ENCODE results near the gene DTNB. TPM values are rescaled to one million over a fixed set of nuclear protein-coding genes. Genes with fewer than 3 reads are reported as not detected.

The DTNB gene
- total RNA-seq, 1 experiment from 2014 or later: 2.6 TPM

DNA sequence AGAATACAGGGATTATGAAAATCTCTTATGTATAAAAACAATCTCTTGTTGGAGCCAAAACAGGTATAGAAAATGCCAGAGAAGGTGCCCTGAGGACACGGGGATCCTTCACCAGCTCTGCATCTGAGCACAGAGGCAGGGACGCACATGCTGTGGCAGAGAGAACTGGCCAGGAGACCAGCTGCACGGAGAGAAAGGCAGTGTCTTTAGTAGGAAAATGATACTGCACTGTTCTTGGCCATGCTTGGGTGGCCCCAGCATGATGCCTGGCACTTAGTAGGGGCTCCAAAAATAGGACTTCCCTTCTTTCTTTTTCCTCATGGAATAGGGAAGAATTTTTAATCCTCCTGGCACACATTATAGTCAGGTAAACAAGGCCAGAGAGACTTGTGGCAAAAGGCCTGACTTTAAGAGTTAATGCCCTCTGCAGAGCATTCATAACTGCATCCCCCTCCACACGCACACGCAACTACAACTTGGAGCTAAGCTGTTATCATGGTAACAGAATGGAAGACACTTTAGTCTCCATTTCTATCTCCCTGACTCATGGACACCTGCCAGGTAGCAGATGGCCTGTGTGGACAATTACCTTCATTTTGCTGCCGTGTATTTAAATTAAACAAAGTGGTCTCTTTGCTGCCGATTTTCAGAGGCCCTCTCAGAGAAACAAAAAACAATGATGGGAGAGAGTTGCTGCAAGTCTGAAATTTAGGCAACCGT lies 271.9 kb downstream of the DTNB start:
- Histone ChIP-seq H3K4me3 (no peak overlapping the region), H3K9me3 (replicated peaks) (no peaks in the 10 kb centered on the region), H3K36me3 (no peaks in the 10 kb centered on the region), H3K27me3 (replicated peaks) (no peaks in the 10 kb centered on the region), H3K4me1 (replicated peaks) (no peaks in the 10 kb centered on the region), H3K27ac (no peak overlapping the region)
- DNase-seq (ENCODE audit: low read depth in 1 of 2, low spot score in 2 of 2): no peak

GRCh38 chr2:25400576-25401216 lies 272.7 kb downstream of the DTNB start:
- Histone ChIP-seq H3K4me3 (no peak overlapping the region), H3K27ac (no peak overlapping the region), H3K36me3 (no peaks in the 10 kb centered on the region), H3K27me3 (replicated peaks) (no peaks in the 10 kb centered on the region), H3K4me1 (replicated peaks) (no peaks in the 10 kb centered on the region), H3K9me3 (replicated peaks) (no peaks in the 10 kb centered on the region)
- DNase-seq (ENCODE audit: low read depth in 1 of 2, low spot score in 2 of 2): no peak

DNA sequence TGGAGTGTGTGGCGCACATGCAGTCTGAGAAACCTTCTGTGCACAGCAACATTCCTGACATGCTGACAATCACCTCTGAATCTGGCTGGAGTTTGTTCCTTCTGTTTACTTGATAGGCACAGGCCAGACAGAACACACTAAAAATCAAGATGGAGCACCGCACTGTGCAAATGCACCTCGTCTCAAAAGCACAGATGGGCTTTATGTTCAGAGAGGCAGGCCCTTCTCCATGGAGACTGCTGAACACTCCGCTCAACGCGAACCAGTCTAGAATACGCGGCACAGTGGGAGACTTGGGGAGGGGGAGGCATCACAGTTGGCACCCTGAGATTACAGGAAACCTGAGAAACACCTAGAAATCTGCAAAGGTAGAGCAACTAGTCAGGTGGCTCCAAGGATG lies 273.2 kb downstream of the DTNB start:
- no peaks in the 10 kb centered on the region for H3K4me1 ChIP-seq (replicated peaks)
- no peak overlapping the region for H3K4me3 ChIP-seq
- no peaks in the 10 kb centered on the region for H3K27me3 ChIP-seq (replicated peaks)
- no peaks in the 10 kb centered on the region for H3K36me3 ChIP-seq
- no peak overlapping the region for H3K27ac ChIP-seq
- DNase-seq (ENCODE audit: low read depth in 1 of 2, low spot score in 2 of 2): no peak
- H3K9me3 ChIP-seq (replicated peaks): no peaks in the 10 kb centered on the region

DNA sequence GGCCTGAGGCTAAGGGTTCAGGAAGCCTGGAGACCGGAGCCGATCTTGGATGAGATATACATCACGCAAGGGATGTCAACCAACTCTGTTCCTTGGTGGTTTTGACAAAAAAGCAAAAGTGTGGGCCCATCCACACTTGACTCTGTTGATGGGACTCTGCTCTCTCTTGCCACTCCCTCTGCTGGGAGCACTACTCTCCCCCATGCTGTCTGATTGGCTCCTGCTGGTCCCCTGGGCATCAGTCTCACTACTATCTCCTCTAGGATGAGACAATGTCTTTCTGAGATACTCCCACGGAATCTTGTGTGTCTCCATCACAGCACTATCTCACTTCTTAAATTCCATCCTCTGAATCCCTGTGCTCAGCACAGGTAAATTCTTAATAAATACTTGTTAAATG lies 274.8 kb downstream of the DTNB start:
- Histone ChIP-seq H3K27me3 (replicated peaks) (no peaks in the 10 kb centered on the region), H3K27ac (no peak overlapping the region), H3K4me3 (no peak overlapping the region), H3K9me3 (replicated peaks) (no peaks in the 10 kb centered on the region), H3K4me1 (replicated peaks) (no peaks in the 10 kb centered on the region), H3K36me3 (no peaks in the 10 kb centered on the region)
- DNase-seq (ENCODE audit: low read depth in 1 of 2, low spot score in 2 of 2): no peak

GRCh38 chr2:25397777-25398176 lies 275.6 kb downstream of the DTNB start:
- Histone ChIP-seq H3K4me1 (replicated peaks) (no peaks in the 10 kb centered on the region), H3K27ac (no peak overlapping the region)

GRCh38 chr2:25389161-25389560 lies 284.2 kb downstream of the DTNB start:
- Histone ChIP-seq H3K4me1 (replicated peaks) (no peaks in the 10 kb centered on the region), H3K9me3 (replicated peaks) (no peaks in the 10 kb centered on the region), H3K4me3 (no peak overlapping the region), H3K27me3 (replicated peaks) (no peaks in the 10 kb centered on the region), H3K36me3 (no peaks in the 10 kb centered on the region), H3K27ac (no peak overlapping the region)
- DNase-seq (ENCODE audit: low read depth in 1 of 2, low spot score in 2 of 2): no peak

More at GRCh38 chr2:25397777-25398176, 275.6 kb downstream of the DTNB start:
- H3K36me3 ChIP-seq: no peaks in the 10 kb centered on the region
- H3K4me3 ChIP-seq: no peak overlapping the region
- no peaks in the 10 kb centered on the region for H3K9me3 ChIP-seq (replicated peaks)
- no peaks in the 10 kb centered on the region for H3K27me3 ChIP-seq (replicated peaks)
- no peak for DNase-seq (ENCODE audit: low read depth in 1 of 2, low spot score in 2 of 2)

DNA sequence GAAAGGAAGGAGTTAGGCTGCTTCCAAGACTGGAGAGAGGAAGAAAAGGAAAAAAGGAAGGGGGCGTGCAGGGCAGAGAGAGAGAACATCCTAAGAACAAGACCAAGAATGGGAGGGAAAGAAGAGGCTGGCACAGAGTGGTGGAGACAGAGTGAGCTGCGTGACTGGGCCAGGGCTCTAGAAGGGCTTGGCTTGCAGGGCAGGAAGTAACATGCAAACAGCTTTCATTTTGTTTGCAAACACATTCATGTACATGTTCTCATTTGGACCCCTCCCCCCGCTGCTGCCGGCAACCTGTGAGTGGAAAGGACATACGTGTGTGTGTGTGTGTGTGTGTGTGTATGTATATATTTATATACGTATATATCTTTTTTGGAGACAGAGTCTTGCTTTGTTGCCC lies 284.9 kb downstream of the DTNB start:
- no peak for DNase-seq (ENCODE audit: low read depth in 1 of 2, low spot score in 2 of 2)
- H3K4me1 ChIP-seq (replicated peaks): no peaks in the 10 kb centered on the region
- no peaks in the 10 kb centered on the region for H3K9me3 ChIP-seq (replicated peaks)
- H3K27me3 ChIP-seq (replicated peaks): no peaks in the 10 kb centered on the region
- H3K4me3 ChIP-seq: no peak overlapping the region
- no peaks in the 10 kb centered on the region for H3K36me3 ChIP-seq
- H3K27ac ChIP-seq: no peak overlapping the region

DNA sequence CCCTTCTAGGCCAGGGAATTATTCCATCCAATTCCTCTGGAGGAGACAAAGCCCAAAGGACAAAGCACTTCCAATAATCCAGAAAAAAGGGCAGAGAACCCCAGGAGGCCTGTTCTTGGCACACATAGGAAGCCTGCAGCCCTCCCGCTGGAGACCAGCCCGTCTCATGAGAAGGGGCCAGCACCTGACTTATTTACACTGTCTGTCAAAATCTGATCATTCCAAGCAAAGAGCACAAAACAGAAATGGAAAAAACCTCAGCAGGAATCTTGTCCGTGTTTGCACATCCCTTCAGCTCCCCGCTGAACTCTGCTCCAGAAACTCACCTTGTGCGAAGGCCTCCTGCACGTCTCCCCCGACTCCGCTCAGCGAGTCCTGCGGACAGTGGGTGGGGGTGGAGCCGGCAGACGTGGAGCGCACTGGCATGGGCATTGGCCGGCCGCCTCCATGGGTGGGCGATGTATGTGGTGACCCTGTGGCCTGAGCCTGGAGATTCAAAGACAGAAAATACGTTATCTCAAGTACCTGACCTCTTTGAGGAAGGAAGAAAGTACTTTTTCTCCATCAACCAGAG lies 285.4 kb downstream of the DTNB start:
- H3K4me3 ChIP-seq: no peak overlapping the region
- H3K4me1 ChIP-seq (replicated peaks): no peaks in the 10 kb centered on the region
- no peak overlapping the region for H3K27ac ChIP-seq
- H3K27me3 ChIP-seq (replicated peaks): no peaks in the 10 kb centered on the region
- H3K9me3 ChIP-seq (replicated peaks): no peaks in the 10 kb centered on the region
- H3K36me3 ChIP-seq: no peaks in the 10 kb centered on the region
- no peak for DNase-seq (ENCODE audit: low read depth in 1 of 2, low spot score in 2 of 2)

GRCh38 chr2:25386971-25387875 lies 286.2 kb downstream of the DTNB start:
- H3K27ac ChIP-seq: no peak overlapping the region
- H3K27me3 ChIP-seq (replicated peaks): no peaks in the 10 kb centered on the region
- no peaks in the 10 kb centered on the region for H3K4me1 ChIP-seq (replicated peaks)
- H3K9me3 ChIP-seq (replicated peaks): no peaks in the 10 kb centered on the region
- no peak for DNase-seq (ENCODE audit: low read depth in 1 of 2, low spot score in 2 of 2)
- no peak overlapping the region for H3K4me3 ChIP-seq
- no peaks in the 10 kb centered on the region for H3K36me3 ChIP-seq

DNA sequence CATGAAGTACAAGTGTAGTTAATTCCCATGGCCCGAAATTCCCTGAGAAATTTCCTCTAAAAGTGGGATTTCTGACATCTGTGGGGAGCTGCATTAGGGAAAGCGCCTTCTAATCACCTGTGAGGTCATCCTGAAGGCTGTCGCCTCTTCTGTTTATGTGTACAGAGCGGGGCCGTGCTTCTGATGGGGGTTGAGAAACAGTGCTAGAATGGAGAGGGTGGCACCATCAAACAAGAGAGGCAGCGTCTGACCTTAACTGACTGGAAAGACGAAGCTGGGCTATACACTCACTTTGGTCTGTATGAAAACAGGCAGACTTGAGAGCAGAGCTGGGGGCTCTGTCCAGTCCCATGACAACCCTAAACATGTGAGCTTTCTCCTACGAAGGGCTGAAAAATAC lies 287.5 kb downstream of the DTNB start:
- Histone ChIP-seq H3K27ac (no peak overlapping the region), H3K9me3 (replicated peaks) (no peaks in the 10 kb centered on the region), H3K4me1 (replicated peaks) (no peaks in the 10 kb centered on the region), H3K27me3 (replicated peaks) (no peaks in the 10 kb centered on the region), H3K36me3 (no peaks in the 10 kb centered on the region), H3K4me3 (no peak overlapping the region)
- DNase-seq (ENCODE audit: low read depth in 1 of 2, low spot score in 2 of 2): no peak

DNA sequence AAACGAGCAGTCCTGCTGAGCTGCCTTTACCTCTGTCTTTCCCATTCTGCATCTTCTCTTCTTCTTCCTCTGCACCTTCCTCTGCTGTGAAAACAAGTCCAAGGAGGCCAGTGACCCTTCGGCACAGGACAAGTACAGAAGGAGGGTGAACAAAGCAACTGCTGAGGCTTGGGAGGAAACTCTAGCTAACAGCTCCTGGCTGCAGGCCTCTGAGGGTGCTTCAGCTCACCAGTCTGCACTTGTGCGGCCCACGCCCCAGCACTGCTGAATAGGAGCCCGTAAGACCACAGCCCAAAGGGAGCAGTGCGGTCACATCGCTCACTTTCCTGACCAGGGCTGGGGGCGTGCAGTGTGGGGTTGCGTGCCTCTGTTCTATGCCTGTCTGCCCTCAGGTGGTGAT lies 289.6 kb downstream of the DTNB start:
- no peaks in the 10 kb centered on the region for H3K4me1 ChIP-seq (replicated peaks)
- H3K36me3 ChIP-seq: no peaks in the 10 kb centered on the region
- H3K27ac ChIP-seq: no peak overlapping the region
- no peak overlapping the region for H3K4me3 ChIP-seq
- no peaks in the 10 kb centered on the region for H3K27me3 ChIP-seq (replicated peaks)
- DNase-seq (ENCODE audit: low read depth in 1 of 2, low spot score in 2 of 2): no peak
- H3K9me3 ChIP-seq (replicated peaks): no peaks in the 10 kb centered on the region

DNA sequence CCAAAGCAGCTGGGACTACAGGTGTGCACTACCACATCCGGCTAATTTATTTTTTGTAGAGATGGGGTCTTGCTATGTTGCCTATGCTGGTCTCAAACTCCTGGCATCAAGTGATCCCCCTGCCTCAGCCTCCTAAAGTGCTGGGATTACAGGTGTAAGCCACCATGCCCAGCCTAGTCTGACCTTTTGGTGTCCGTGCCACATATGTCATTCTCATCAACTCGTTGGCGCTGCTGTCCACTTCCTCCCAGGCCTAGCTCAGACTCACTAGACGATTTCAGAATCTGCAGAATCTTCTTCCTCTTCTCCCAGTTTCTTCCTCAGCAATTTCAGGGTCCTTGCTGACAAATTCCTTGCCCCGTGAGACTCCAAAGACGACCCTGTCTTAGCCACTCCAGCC lies 291.9 kb downstream of the DTNB start:
- Histone ChIP-seq H3K4me1 (replicated peaks) (peaks cover 6% of the 10 kb centered on the region), H3K4me3 (no peak overlapping the region), H3K27ac (no peak overlapping the region), H3K9me3 (replicated peaks) (no peaks in the 10 kb centered on the region), H3K27me3 (replicated peaks) (no peaks in the 10 kb centered on the region), H3K36me3 (no peaks in the 10 kb centered on the region)
- DNase-seq (ENCODE audit: low read depth in 1 of 2, low spot score in 2 of 2): peak in 1 of 2 experiments; percentile 16

DNA sequence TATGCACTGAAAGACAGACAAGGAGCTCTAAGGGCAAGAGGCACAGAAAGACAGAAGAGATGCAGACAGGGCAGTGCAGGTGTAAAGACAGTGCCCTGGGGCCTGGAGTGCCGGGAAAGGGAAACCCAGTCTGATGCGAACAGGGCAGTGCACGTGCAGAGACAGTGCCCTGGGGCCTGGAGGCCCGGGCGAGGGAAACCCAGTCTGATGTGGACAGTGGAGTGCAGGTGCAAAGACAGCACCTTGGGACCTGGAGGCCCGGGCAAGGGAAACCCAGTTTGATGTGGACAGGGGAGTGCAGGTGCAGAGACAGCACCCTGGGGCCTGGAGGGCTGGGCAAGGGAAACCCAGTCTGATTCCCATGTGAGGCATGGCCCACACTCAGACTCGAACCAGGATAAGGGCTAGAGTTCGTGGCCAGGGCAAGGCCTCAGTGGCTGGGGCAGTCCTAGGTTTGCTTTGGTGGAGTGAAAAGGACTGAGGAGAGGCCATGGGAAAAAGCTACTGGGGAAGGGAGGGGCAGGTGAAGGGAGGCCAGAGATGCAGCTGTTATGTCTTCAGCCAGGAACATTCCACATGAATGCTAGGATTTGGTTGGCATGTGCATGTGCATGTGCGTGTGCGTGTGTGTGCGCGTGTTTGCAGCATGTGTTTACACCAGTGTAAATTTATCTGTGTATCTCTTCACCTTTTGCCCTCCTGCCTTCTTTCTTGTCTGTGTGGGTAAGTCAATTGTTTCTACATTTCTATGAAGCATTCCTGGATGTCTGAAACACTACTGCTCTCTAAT lies 292.6 kb downstream of the DTNB start:
- Histone ChIP-seq H3K27me3 (replicated peaks) (no peaks in the 10 kb centered on the region), H3K9me3 (replicated peaks) (no peaks in the 10 kb centered on the region), H3K27ac (no peak overlapping the region), H3K4me1 (replicated peaks) (peaks cover 6% of the 10 kb centered on the region), H3K4me3 (no peak overlapping the region), H3K36me3 (no peaks in the 10 kb centered on the region)
- peak in 1 of 2 experiments; percentile 16 for DNase-seq (ENCODE audit: low read depth in 1 of 2, low spot score in 2 of 2)
